T follicular helper cell (primary cell): ENCODE measurements around the gene PAPSS1.
"Not testable (repeated sequence)": the region's sequence is repeated elsewhere in the genome, so short reads cannot be mapped to it uniquely, and the experiment has no call there.

Source experiments
- DNase-seq: peaks from one replicate; pipeline ENCODE4 v3.0.0-alpha.2; 2020; ENCODE audit warnings: low read depth
- total RNA-seq, 2 experiments: gene quantifications; one replicate each; lab custom pipeline; 2026; lab: John Stamatoyannopoulos, UW

The PAPSS1 gene
- 28.2 to 34.3 reads per million in 2 experiments for total RNA-seq

GRCh38 chr4:107719922-107720722 lies at the start of gene PAPSS1:
TSS of gene PAPSS1 (minus strand) at chr4:107720234. CDS start at chr4:107720179, 55 bp downstream.
- DNase-seq = peak; percentile 94

GRCh38 chr4:107760281-107760947 lies 40.4 kb upstream of the PAPSS1 start:
- DNase-seq = no peak

GRCh38 chr4:107757864-107758476 lies 37.9 kb upstream of the PAPSS1 start:
- DNase-seq = no peak

- no peak for DNase-seq
Measured at GRCh38 chr4:107757283-107757682, 37.2 kb upstream of the PAPSS1 start.

GRCh38 chr4:107755841-107756356 lies 35.9 kb upstream of the PAPSS1 start:
- DNase-seq = no peak

GRCh38 chr4:107751670-107752069 lies 31.6 kb upstream of the PAPSS1 start:
- no peak for DNase-seq

- no peak for DNase-seq
Measured at GRCh38 chr4:107747748-107748486, 27.9 kb upstream of the PAPSS1 start.

GRCh38 chr4:107746161-107746560 lies 26.1 kb upstream of the PAPSS1 start:
- no peak for DNase-seq

GRCh38 chr4:107744532-107744931 lies 24.5 kb upstream of the PAPSS1 start:
- no peak for DNase-seq

- DNase-seq = no peak
Measured at GRCh38 chr4:107743532-107743931, 23.5 kb upstream of the PAPSS1 start.

- DNase-seq = no peak
Measured at GRCh38 chr4:107742791-107743190, 22.8 kb upstream of the PAPSS1 start.

- DNase-seq = no peak
Measured at GRCh38 chr4:107742196-107742595, 22.2 kb upstream of the PAPSS1 start.

- no peak for DNase-seq
Measured at GRCh38 chr4:107740950-107741701, 21.1 kb upstream of the PAPSS1 start.

- no peak for DNase-seq
Measured at GRCh38 chr4:107740381-107740780, 20.3 kb upstream of the PAPSS1 start.

GRCh38 chr4:107737450-107737849 lies 17.4 kb upstream of the PAPSS1 start:
- DNase-seq = no peak

GRCh38 chr4:107736924-107737448 lies 17.0 kb upstream of the PAPSS1 start:
- DNase-seq = peak; percentile 10

GRCh38 chr4:107736037-107736436 lies 16.0 kb upstream of the PAPSS1 start:
- DNase-seq = no peak

GRCh38 chr4:107734120-107734519 lies 14.1 kb upstream of the PAPSS1 start:
- DNase-seq = no peak

GRCh38 chr4:107733431-107733925 lies 13.4 kb upstream of the PAPSS1 start:
- DNase-seq = no peak

- not testable (repeated sequence) for DNase-seq
Measured at GRCh38 chr4:107729050-107729449, 9.0 kb upstream of the PAPSS1 start.
